Ammon's horn (tissue), 1 donor: ENCODE results near the gene MED1.
A peak's percentile ranks its signal among the peaks of the same experiment; 100 is the strongest.

Source experiments
- DNase-seq: peaks from one replicate; pipeline ENCODE4 v3.0.0-alpha.2; 2016; ENCODE audit warnings: low spot score

MED1 gene

DNA sequence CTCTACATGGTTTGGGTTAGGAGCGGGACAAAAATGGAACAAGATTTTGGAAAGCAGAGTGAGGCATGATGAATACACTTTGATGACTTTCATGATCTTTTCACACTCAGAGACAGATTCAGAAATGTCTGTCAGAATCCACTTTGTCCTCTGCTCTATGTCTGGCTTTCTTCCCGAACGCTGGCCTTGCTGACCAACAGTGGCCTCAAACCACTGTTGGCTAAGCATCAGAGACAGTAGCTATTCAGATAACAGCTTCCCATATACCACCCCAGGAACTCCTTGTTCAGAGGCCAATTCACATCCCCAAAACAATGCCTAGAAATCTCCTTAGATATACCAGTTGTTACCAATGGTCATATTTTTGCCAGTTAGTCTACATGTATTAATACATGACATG is 90.5 kb downstream of the MED1 start:
- DNase-seq, result peak; percentile 60

- no peak for DNase-seq
These were observed 91.1 kb downstream of the MED1 start for GRCh38 chr17:39359994-39360393.

DNA sequence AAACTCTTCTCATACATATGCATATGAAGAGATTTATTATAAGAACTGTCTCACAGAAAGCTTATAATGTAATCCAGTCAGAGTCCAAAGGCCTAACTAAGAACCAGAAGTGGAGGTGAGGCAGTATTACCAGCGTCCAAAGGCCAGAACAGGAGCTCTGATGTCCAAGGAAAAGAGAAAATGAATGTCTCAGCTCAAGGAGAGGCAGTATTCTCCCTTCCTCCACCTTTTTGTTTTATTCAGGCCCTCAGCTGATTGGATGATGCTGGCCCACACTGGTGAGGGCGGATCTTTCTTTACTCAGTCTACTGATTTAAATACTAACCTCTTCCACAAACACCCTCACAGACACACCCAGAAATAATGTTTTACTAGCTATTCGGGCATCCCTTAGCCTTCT is 93.1 kb downstream of the MED1 start:
- DNase-seq, result no peak

- no peak for DNase-seq
These were observed 93.6 kb downstream of the MED1 start for GRCh38 chr17:39357488-39357887.
